ENCODE results near the gene KDM4B.

Gene KDM4B

GRCh38 chr19:5075597-5075996 lies 106.7 kb downstream of the KDM4B start:
- H3K9ac ChIP-seq (ENCODE audit: low read length): no peak overlapping the region
- H3K4me3 ChIP-seq (ENCODE audit: low read depth, low read length): no peak overlapping the region
- H3K36me3 ChIP-seq (ENCODE audit: control insufficient read depth, insufficient read depth, low read length): peaks cover 30% of the 10 kb centered on the region
- H3K4me1 ChIP-seq (ENCODE audit: control insufficient read depth, insufficient read depth, low read length): peaks cover 12% of the 10 kb centered on the region; the same call in 1 of the 2 replicates
- H3K27me3 ChIP-seq (ENCODE audit: control insufficient read depth, insufficient read depth, low read length): no peaks in the 10 kb centered on the region
- H3K9me3 ChIP-seq (ENCODE audit: control insufficient read depth, insufficient read depth, low read depth, low read length): no peaks in the 10 kb centered on the region
- H3K27ac ChIP-seq (ENCODE audit: low read depth, low read length): no peak overlapping the region

GRCh38 chr19:5076440-5077208 lies 107.7 kb downstream of the KDM4B start:
- Histone ChIP-seq H3K9me3 (ENCODE audit: control insufficient read depth, insufficient read depth, low read depth, low read length) (no peaks in the 10 kb centered on the region), H3K27ac (ENCODE audit: low read depth, low read length) (no peak overlapping the region), H3K4me3 (ENCODE audit: low read depth, low read length) (no peak overlapping the region), H3K36me3 (ENCODE audit: control insufficient read depth, insufficient read depth, low read length) (peaks cover 40% of the 10 kb centered on the region), H3K9ac (ENCODE audit: low read length) (no peak overlapping the region), H3K27me3 (ENCODE audit: control insufficient read depth, insufficient read depth, low read length) (no peaks in the 10 kb centered on the region), H3K4me1 (ENCODE audit: control insufficient read depth, insufficient read depth, low read length) (peaks cover 12% of the 10 kb centered on the region; the same call in 1 of the 2 replicates)

GRCh38 chr19:5077209-5077515 lies 108.2 kb downstream of the KDM4B start:
- Histone ChIP-seq H3K36me3 (ENCODE audit: control insufficient read depth, insufficient read depth, low read length) (peaks cover 42% of the 10 kb centered on the region), H3K9me3 (ENCODE audit: control insufficient read depth, insufficient read depth, low read depth, low read length) (no peaks in the 10 kb centered on the region), H3K4me1 (ENCODE audit: control insufficient read depth, insufficient read depth, low read length) (peaks cover 12% of the 10 kb centered on the region; the same call in 1 of the 2 replicates), H3K27me3 (ENCODE audit: control insufficient read depth, insufficient read depth, low read length) (no peaks in the 10 kb centered on the region), H3K9ac (ENCODE audit: low read length) (no peak overlapping the region), H3K4me3 (ENCODE audit: low read depth, low read length) (no peak overlapping the region), H3K27ac (ENCODE audit: low read depth, low read length) (no peak overlapping the region)

GRCh38 chr19:5078182-5078581 lies 109.3 kb downstream of the KDM4B start:
- no peaks in the 10 kb centered on the region for H3K27me3 ChIP-seq (ENCODE audit: control insufficient read depth, insufficient read depth, low read length)
- H3K4me1 ChIP-seq (ENCODE audit: control insufficient read depth, insufficient read depth, low read length): peaks cover 6% of the 10 kb centered on the region; the same call in 1 of the 2 replicates
- peaks cover 50% of the 10 kb centered on the region for H3K36me3 ChIP-seq (ENCODE audit: control insufficient read depth, insufficient read depth, low read length)
- no peak overlapping the region for H3K4me3 ChIP-seq (ENCODE audit: low read depth, low read length)
- H3K9me3 ChIP-seq (ENCODE audit: control insufficient read depth, insufficient read depth, low read depth, low read length): no peaks in the 10 kb centered on the region
- H3K27ac ChIP-seq (ENCODE audit: low read depth, low read length): no peak overlapping the region
- H3K9ac ChIP-seq (ENCODE audit: low read length): no peak overlapping the region

- no peak overlapping the region for H3K4me3 ChIP-seq (ENCODE audit: low read depth, low read length)
- H3K9me3 ChIP-seq (ENCODE audit: control insufficient read depth, insufficient read depth, low read depth, low read length): no peaks in the 10 kb centered on the region
- H3K27ac ChIP-seq (ENCODE audit: low read depth, low read length): no peak overlapping the region
- H3K4me1 ChIP-seq (ENCODE audit: control insufficient read depth, insufficient read depth, low read length): peaks cover 10% of the 10 kb centered on the region; the same call in 1 of the 2 replicates
- no peak overlapping the region for H3K9ac ChIP-seq (ENCODE audit: low read length)
- peaks cover 50% of the 10 kb centered on the region for H3K36me3 ChIP-seq (ENCODE audit: control insufficient read depth, insufficient read depth, low read length)
- H3K27me3 ChIP-seq (ENCODE audit: control insufficient read depth, insufficient read depth, low read length): no peaks in the 10 kb centered on the region
Measured at GRCh38 chr19:5078666-5079065, 109.8 kb downstream of the KDM4B start.

- Histone ChIP-seq H3K36me3 (ENCODE audit: control insufficient read depth, insufficient read depth, low read length) (peaks cover 50% of the 10 kb centered on the region), H3K9me3 (ENCODE audit: control insufficient read depth, insufficient read depth, low read depth, low read length) (no peaks in the 10 kb centered on the region), H3K27ac (ENCODE audit: low read depth, low read length) (no peak overlapping the region), H3K9ac (ENCODE audit: low read length) (no peak overlapping the region), H3K4me1 (ENCODE audit: control insufficient read depth, insufficient read depth, low read length) (peaks cover 7% of the 10 kb centered on the region; the same call in 1 of the 2 replicates), H3K27me3 (ENCODE audit: control insufficient read depth, insufficient read depth, low read length) (no peaks in the 10 kb centered on the region), H3K4me3 (ENCODE audit: low read depth, low read length) (no peak overlapping the region)
Measured at GRCh38 chr19:5079071-5079774, 110.3 kb downstream of the KDM4B start.

- H3K9me3 ChIP-seq (ENCODE audit: control insufficient read depth, insufficient read depth, low read depth, low read length): no peaks in the 10 kb centered on the region
- peaks cover 5% of the 10 kb centered on the region; the same call in 1 of the 2 replicates for H3K4me1 ChIP-seq (ENCODE audit: control insufficient read depth, insufficient read depth, low read length)
- no peak overlapping the region for H3K9ac ChIP-seq (ENCODE audit: low read length)
- peaks cover 50% of the 10 kb centered on the region for H3K36me3 ChIP-seq (ENCODE audit: control insufficient read depth, insufficient read depth, low read length)
- H3K27ac ChIP-seq (ENCODE audit: low read depth, low read length): no peak overlapping the region
- H3K27me3 ChIP-seq (ENCODE audit: control insufficient read depth, insufficient read depth, low read length): no peaks in the 10 kb centered on the region
- no peak overlapping the region for H3K4me3 ChIP-seq (ENCODE audit: low read depth, low read length)
Measured at GRCh38 chr19:5080030-5080654, 111.2 kb downstream of the KDM4B start.

GRCh38 chr19:5080809-5081208 lies 111.9 kb downstream of the KDM4B start:
- Histone ChIP-seq H3K4me3 (ENCODE audit: low read depth, low read length) (no peak overlapping the region), H3K9ac (ENCODE audit: low read length) (no peak overlapping the region), H3K36me3 (ENCODE audit: control insufficient read depth, insufficient read depth, low read length) (peaks cover 50% of the 10 kb centered on the region), H3K27ac (ENCODE audit: low read depth, low read length) (no peak overlapping the region), H3K4me1 (ENCODE audit: control insufficient read depth, insufficient read depth, low read length) (peaks cover 5% of the 10 kb centered on the region; the same call in 1 of the 2 replicates), H3K9me3 (ENCODE audit: control insufficient read depth, insufficient read depth, low read depth, low read length) (no peaks in the 10 kb centered on the region), H3K27me3 (ENCODE audit: control insufficient read depth, insufficient read depth, low read length) (no peaks in the 10 kb centered on the region)

- H3K9me3 ChIP-seq (ENCODE audit: control insufficient read depth, insufficient read depth, low read depth, low read length): no peaks in the 10 kb centered on the region
- peaks cover 5% of the 10 kb centered on the region; the same call in 1 of the 2 replicates for H3K4me1 ChIP-seq (ENCODE audit: control insufficient read depth, insufficient read depth, low read length)
- H3K9ac ChIP-seq (ENCODE audit: low read length): no peak overlapping the region
- no peak overlapping the region for H3K4me3 ChIP-seq (ENCODE audit: low read depth, low read length)
- H3K27ac ChIP-seq (ENCODE audit: low read depth, low read length): no peak overlapping the region
- H3K27me3 ChIP-seq (ENCODE audit: control insufficient read depth, insufficient read depth, low read length): no peaks in the 10 kb centered on the region
- peaks cover 48% of the 10 kb centered on the region for H3K36me3 ChIP-seq (ENCODE audit: control insufficient read depth, insufficient read depth, low read length)
Measured at GRCh38 chr19:5081443-5082161, 112.7 kb downstream of the KDM4B start.

GRCh38 chr19:5083547-5083965 lies 114.6 kb downstream of the KDM4B start:
- Histone ChIP-seq H3K4me1 (ENCODE audit: control insufficient read depth, insufficient read depth, low read length) (peaks cover 5% of the 10 kb centered on the region; the same call in 1 of the 2 replicates), H3K36me3 (ENCODE audit: control insufficient read depth, insufficient read depth, low read length) (peaks cover 47% of the 10 kb centered on the region), H3K27ac (ENCODE audit: low read depth, low read length) (no peak overlapping the region), H3K9ac (ENCODE audit: low read length) (no peak overlapping the region), H3K27me3 (ENCODE audit: control insufficient read depth, insufficient read depth, low read length) (no peaks in the 10 kb centered on the region), H3K4me3 (ENCODE audit: low read depth, low read length) (no peak overlapping the region), H3K9me3 (ENCODE audit: control insufficient read depth, insufficient read depth, low read depth, low read length) (no peaks in the 10 kb centered on the region)
